Measurements from ENCODE around the gene NLRX1. TPM values are rescaled to one million over a fixed set of nuclear protein-coding genes. Genes with fewer than 3 reads are reported as not detected.

NLRX1 gene
- total and polyA plus RNA-seq, 10 of the 15 experiments (the other 5 are each of a cell fraction or from before 2014, with no cell fraction given): 0.85 to 18.5 (median 10.0) TPM

DNA sequence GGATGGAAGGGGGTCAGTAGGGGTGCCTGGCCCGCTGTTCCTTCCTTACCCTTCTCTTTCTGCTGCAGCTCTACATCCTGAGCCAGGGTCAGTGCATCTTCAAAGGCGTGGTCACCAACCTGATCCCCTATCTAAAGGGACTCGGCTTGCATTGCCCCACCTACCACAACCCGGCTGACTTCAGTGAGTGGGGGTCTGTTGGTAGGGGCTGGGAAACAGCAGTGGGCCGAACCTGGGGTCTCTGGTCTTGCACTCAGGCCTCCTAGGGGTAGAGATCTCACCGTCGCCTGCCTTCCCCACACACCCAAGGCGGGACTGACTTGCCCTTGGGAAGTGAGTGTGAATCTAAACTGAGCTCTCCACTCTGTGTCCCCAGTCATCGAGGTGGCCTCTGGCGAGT lies 12.0 kb upstream of the NLRX1 start (continued):
- no peak for TF ChIP-seq SMAD1 (IDR thresholded peaks at IDR 0.05; ENCODE audit: low read depth, partially characterized antibody)

GRCh38 chr11:119157063-119157462 lies 11.5 kb upstream of the NLRX1 start:
- ATAC-seq: no peak; the same call in 2 of the 3 replicates

More at GRCh38 chr11:119157063-119157462, 11.5 kb upstream of the NLRX1 start:
- H4K20me1 ChIP-seq (ENCODE audit: control insufficient read depth, insufficient read depth): no peaks in the 10 kb centered on the region
- no peaks in the 10 kb centered on the region for H3K36me3 ChIP-seq (ENCODE audit: control insufficient read depth in 2 of 2, insufficient read depth in 2 of 2, low read length in 1 of 2)
- intact Hi-C loops (cut with micrococcal nuclease; ENCODE audit: unreplicated experiment) (no loop called here), in situ Hi-C loops (cut with MboI) (no loop called here)
- FAIRE-seq (no peak), DNase-seq (ENCODE audit: low read depth, low spot score) (no peak)
- no peak overlapping the region for H3K27ac ChIP-seq (ENCODE audit: control insufficient read depth, insufficient read depth)
- no peak overlapping the region for H3K9ac ChIP-seq (ENCODE audit: control insufficient read depth, insufficient read depth, low read length)
- no peak overlapping the region for H2AFZ ChIP-seq (ENCODE audit: control insufficient read depth, low read depth, low read length)
- H3K79me2 ChIP-seq (ENCODE audit: control insufficient read depth, insufficient read depth, low read length): no peaks in the 10 kb centered on the region
- no peak overlapping the region for H3K4me2 ChIP-seq (ENCODE audit: control insufficient read depth, insufficient read depth)
- RAD21 ChIA-PET (ENCODE audit: unreplicated experiment): interaction anchor here (1.4 kb wide), 1 partner anchor 55 kb away, joined by 3 read pairs; the partner anchor contains the start of gene DPAGT1
- H3K27me3 ChIP-seq (replicated peaks in 1 of 2; ENCODE audit: control insufficient read depth in 2 of 2, insufficient read depth in 2 of 2, low read length in 1 of 2): peaks cover 0 to 2% of the 10 kb centered on the region in 2 experiments; a peak in 1 of 4 replicates
- H3K4me3 ChIP-seq: no peak overlapping the region
- POLR2A ChIA-PET: interaction anchor here (0.9 kb wide), 1 partner anchor 15 kb away, joined by 4 read pairs; no protein-coding TSS in a partner anchor
- H3K4me1 ChIP-seq (ENCODE audit: control insufficient read depth, insufficient read depth, low read length): no peaks in the 10 kb centered on the region
- no TSS peak for BruUV-seq (replicated peaks)
- WGBS (ENCODE audit: insufficient coverage, insufficient replicate concordance, low lambda C conversion rate, missing lambda C conversion rate): 5% methylated on average over 3 of the region's 3 CpGs
- SMC1A ChIA-PET (ENCODE audit: uncharacterized antibody, unreplicated experiment): interaction anchor here (1.0 kb wide), 1 partner anchor 40 kb away, joined by 3 read pairs; no protein-coding TSS in a partner anchor
- CTCF ChIA-PET: interaction anchor here (0.5 to 1.4 kb wide), 2 partner anchors 14 to 953 kb away, joined by 3 to 4 read pairs; no protein-coding TSS in a partner anchor
- no peaks in the 10 kb centered on the region for H3K9me3 ChIP-seq (replicated peaks; ENCODE audit: control insufficient read depth, insufficient read depth, low read length)
- TF ChIP-seq, protein P1, sequence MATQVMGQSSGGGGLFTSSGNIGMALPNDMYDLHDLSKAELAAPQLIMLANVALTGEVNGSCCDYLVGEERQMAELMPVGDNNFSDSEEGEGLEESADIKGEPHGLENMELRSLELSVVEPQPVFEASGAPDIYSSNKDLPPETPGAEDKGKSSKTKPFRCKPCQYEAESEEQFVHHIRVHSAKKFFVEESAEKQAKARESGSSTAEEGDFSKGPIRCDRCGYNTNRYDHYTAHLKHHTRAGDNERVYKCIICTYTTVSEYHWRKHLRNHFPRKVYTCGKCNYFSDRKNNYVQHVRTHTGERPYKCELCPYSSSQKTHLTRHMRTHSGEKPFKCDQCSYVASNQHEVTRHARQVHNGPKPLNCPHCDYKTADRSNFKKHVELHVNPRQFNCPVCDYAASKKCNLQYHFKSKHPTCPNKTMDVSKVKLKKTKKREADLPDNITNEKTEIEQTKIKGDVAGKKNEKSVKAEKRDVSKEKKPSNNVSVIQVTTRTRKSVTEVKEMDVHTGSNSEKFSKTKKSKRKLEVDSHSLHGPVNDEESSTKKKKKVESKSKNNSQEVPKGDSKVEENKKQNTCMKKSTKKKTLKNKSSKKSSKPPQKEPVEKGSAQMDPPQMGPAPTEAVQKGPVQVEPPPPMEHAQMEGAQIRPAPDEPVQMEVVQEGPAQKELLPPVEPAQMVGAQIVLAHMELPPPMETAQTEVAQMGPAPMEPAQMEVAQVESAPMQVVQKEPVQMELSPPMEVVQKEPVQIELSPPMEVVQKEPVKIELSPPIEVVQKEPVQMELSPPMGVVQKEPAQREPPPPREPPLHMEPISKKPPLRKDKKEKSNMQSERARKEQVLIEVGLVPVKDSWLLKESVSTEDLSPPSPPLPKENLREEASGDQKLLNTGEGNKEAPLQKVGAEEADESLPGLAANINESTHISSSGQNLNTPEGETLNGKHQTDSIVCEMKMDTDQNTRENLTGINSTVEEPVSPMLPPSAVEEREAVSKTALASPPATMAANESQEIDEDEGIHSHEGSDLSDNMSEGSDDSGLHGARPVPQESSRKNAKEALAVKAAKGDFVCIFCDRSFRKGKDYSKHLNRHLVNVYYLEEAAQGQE (IDR thresholded peaks at IDR 0.05; ENCODE audit: low read depth, low read length): peak; percentile 7; the same call in 1 of the 2 replicates
- TF ChIP-seq POLR2AphosphoS5 (IDR thresholded peaks at IDR 0.05; ENCODE audit: low read length) (no peak), NBN (IDR thresholded peaks at IDR 0.05) (no peak), PKNOX1 (IDR thresholded peaks at IDR 0.05) (no peak), RUNX3 (IDR thresholded peaks at IDR 0.05; ENCODE audit: low read length) (no peak), ZZZ3 (IDR thresholded peaks at IDR 0.05; ENCODE audit: control insufficient read depth, insufficient read length, low read depth) (no peak)

All from GM12878 (cell line).